Ramos (cell line): ENCODE measurements around the gene PCDH15.

Source experiments
- in situ Hi-C: fragments of 300-500 bp; cut with MboI; formaldehyde crosslinking; loops from one replicate; pipeline ENCODE4 v1.14.3; 2022; ENCODE audit warnings: low sequenced_read_pairs; ENCODE audit not compliant: unreplicated experiment

PCDH15 gene

DNA sequence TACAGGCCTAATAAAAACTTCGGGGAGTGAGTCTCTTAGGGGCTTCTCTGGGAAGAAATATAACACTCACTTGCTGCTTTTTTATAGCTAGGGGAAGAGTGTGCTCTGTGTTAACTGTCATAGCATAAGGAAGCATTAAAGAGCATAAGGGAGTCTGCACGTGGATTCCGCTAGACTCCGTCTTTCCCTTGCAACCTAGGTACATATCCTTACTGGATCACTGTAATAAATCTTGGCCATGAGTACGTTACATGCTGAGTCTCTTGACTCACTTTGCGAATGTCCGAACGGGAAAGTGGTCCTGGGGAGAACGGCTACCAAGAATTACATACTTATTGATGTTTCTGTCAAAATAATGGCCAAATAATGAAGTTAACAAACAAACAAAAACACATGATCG is 1029.3 kb downstream of the PCDH15 start:
- in situ Hi-C loops: no loop called here

- in situ Hi-C loops: no loop called here
Observed at GRCh38 chr10:53770903-53771302, 1030.1 kb downstream of the PCDH15 start.

- in situ Hi-C loops: no loop called here
Observed at GRCh38 chr10:53765311-53765710, 1035.7 kb downstream of the PCDH15 start.

DNA sequence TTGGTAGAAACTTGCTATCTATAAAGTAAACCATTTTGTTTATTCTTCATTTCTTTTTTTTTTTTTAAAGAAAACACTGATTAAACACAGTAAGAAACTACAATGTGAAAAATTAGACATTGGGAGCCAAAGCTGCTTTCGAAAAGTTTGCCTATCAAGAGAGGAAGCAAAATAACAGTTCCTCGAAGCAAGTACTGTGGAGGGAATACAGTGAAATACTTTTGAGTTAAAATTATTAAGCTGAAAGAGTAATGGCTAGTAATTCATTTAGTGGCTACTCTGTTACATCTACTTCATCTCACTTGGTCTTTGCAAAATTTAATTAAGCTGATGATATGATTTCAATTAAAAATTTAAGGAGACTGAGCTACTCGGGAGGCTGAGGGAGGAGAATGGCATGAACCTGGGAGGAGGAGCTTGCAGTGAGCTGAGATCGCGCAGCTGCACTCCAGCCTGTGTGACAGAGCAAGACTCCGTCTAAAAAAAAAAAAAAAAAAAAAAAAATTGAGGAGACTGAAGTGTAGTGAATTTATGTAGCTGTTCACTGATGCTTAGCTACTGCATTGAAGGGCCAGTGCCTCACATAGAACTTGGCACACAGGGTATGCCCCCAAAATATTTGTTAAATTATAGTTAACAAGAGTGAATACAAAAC is 1046.3 kb downstream of the PCDH15 start:
- in situ Hi-C loops: no loop called here
